ENCODE measurements around the gene LRRN2. TPM values are rescaled to one million over a fixed set of nuclear protein-coding genes. Genes with fewer than 3 reads are reported as not detected.

The LRRN2 gene
- total RNA-seq, 1 donor from 2014 or later = not detected

DNA sequence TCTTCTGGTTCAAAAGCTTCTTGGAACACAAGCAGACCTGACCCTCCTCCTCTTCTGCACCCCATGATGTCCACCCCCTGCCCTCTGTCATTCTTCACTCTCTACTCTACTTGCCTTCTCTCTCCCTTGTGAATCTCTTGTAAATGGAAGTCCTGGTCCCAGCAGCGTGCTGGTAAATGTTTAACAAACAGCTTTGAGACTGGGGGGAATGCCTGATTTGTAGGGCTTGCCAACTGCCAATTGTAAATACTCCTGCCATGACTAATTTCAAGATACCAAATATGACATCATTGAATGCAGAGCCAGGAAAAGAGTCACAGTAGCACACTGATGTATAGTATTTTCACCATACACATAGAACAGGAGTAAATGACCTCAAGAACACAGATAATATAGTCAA lies 40.9 kb upstream of the LRRN2 start:
- Mint-ChIP-seq H3K9me3 (no peaks in the 10 kb centered on the region), H3K27ac (no peak overlapping the region), H3K36me3 (ENCODE audit: low read depth) (no peaks in the 10 kb centered on the region), H3K4me1 (no peaks in the 10 kb centered on the region), H3K27me3 (peaks cover 25% of the 10 kb centered on the region), H3K4me3 (no peak overlapping the region)
- POLR2A ChIA-PET = no interaction called here
- DNase-seq (no peak), ATAC-seq (ENCODE audit: low read depth) (no peak)
- CTCF ChIA-PET = no interaction called here
- intact Hi-C loops (cut with micrococcal nuclease) = no loop called here
- TF ChIP-seq, protein P1, sequence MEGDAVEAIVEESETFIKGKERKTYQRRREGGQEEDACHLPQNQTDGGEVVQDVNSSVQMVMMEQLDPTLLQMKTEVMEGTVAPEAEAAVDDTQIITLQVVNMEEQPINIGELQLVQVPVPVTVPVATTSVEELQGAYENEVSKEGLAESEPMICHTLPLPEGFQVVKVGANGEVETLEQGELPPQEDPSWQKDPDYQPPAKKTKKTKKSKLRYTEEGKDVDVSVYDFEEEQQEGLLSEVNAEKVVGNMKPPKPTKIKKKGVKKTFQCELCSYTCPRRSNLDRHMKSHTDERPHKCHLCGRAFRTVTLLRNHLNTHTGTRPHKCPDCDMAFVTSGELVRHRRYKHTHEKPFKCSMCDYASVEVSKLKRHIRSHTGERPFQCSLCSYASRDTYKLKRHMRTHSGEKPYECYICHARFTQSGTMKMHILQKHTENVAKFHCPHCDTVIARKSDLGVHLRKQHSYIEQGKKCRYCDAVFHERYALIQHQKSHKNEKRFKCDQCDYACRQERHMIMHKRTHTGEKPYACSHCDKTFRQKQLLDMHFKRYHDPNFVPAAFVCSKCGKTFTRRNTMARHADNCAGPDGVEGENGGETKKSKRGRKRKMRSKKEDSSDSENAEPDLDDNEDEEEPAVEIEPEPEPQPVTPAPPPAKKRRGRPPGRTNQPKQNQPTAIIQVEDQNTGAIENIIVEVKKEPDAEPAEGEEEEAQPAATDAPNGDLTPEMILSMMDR (IDR thresholded peaks at IDR 0.05) = no peak

DNA sequence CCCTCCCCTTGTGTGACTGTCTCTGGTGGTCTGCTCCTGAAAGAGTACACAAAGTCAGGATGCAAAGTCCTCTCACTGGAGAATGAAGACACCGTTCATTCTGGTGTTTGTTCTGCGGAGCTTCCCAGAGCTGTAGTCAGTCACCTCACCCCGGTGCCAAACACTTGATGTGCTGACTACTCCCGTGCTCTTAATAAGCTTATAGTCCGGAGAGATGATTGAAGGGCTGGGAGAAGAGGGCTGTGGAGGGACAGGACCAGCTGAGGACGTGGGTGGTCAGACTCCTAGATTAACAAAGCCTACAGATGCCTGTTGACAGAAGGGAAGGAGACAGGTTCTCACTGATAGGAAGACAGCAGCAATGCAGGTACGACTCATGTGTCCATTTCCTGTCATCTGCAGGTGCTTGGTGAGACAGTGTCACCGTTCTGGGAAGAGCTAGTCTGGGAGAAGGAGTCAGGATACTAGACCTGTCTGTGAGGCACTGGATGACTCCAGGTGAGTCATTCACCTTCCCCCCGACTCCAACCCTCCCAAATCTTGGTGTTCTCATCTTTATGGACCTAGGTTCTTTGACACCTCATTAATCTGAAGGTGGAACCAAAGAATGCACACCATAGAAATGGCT lies 40.4 kb upstream of the LRRN2 start:
- no peaks in the 10 kb centered on the region for H3K9me3 Mint-ChIP-seq
- ATAC-seq (ENCODE audit: low read depth) = no peak
- H3K4me1 Mint-ChIP-seq = no peaks in the 10 kb centered on the region
- CTCF ChIA-PET = no interaction called here
- peaks cover 22% of the 10 kb centered on the region for H3K27me3 Mint-ChIP-seq
- H3K36me3 Mint-ChIP-seq (ENCODE audit: low read depth) = no peaks in the 10 kb centered on the region
- TF ChIP-seq, protein P1 (IDR thresholded peaks at IDR 0.05) = no peak
- DNase-seq = no peak
- POLR2A ChIA-PET = no interaction called here
- H3K4me3 Mint-ChIP-seq = no peak overlapping the region
- H3K27ac Mint-ChIP-seq = no peak overlapping the region
- intact Hi-C loops (cut with micrococcal nuclease) = no loop called here

DNA sequence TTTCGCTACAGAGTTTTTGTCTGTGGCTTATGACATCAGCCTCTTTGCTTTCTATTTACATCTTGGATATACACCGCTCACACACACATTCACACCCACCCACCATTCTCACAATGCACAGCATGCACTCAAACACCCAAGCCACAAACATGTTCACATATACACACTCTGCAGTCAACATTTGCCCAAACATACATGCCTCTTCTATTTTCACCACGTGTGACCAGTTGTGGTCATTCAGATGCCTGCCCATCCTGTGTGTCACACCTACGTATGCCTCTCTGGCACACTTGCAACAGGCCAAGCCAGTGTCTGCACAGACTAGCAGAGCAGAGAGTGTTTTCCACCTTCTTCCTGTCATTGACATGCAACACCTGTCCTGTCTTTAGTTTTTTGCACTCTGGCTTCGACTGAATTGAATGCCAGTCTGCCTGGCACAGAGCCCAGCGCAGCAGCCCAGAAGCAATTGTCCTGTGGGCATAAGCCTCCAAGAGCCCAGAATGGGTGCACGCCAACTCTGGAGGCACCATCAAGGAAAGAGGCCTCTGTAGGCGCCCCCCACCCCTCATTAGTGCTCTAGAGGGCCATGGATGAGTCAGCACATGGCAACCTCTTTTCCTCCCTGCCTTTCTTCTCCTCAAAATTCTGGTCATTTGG lies 37.7 kb upstream of the LRRN2 start:
- Mint-ChIP-seq H3K9me3 (no peaks in the 10 kb centered on the region), H3K36me3 (ENCODE audit: low read depth) (no peaks in the 10 kb centered on the region), H3K4me3 (no peak overlapping the region), H3K27ac (no peak overlapping the region), H3K27me3 (peaks cover 8% of the 10 kb centered on the region), H3K4me1 (no peaks in the 10 kb centered on the region)
- POLR2A ChIA-PET = no interaction called here
- TF ChIP-seq, protein P1 (IDR thresholded peaks at IDR 0.05) = no peak
- CTCF ChIA-PET = no interaction called here
- intact Hi-C loops (cut with micrococcal nuclease) = no loop called here
- DNase-seq = no peak
- ATAC-seq (ENCODE audit: low read depth) = no peak

DNA sequence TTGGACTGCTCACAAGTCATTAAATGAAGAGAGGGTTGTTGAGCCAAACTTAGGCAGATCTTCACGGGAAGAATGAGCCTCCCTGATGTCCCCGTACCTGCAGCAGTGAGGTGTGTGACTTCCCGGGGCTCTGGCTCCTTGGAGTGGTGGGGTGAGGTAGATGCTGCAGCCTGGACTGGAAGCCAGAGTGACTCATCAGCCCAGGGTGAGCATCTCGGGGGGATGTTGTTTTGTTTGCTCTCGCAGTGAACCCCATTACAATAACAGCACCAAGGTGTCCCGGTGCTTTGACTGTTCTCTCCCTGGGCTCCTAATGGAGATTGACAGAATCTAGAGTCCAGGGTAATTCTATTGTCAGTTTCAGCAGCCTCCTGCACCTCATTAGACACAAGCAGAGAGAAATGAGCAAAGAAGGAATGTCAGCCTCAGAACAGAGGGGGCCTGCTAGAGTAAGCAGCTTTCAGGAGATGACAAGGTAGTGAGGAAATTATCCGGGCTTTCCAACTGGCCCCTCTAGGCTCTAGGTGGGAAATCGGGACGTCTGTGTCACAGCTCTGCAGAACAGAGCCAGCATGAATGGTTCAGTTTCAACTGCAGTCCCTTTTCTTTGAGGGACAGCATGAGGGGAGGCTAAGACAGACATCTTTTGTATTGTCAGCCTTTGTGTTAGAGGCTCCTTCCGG lies 36.0 kb upstream of the LRRN2 start:
- intact Hi-C loops (cut with micrococcal nuclease) = no loop called here
- DNase-seq (no peak), ATAC-seq (ENCODE audit: low read depth) (no peak)
- H3K9me3 Mint-ChIP-seq = no peaks in the 10 kb centered on the region
- CTCF ChIA-PET = no interaction called here
- POLR2A ChIA-PET = no interaction called here
- TF ChIP-seq, protein P1 (IDR thresholded peaks at IDR 0.05) = no peak
- H3K36me3 Mint-ChIP-seq (ENCODE audit: low read depth) = no peaks in the 10 kb centered on the region
- peaks cover 8% of the 10 kb centered on the region for H3K27me3 Mint-ChIP-seq
- H3K27ac Mint-ChIP-seq = no peak overlapping the region
- no peaks in the 10 kb centered on the region for H3K4me1 Mint-ChIP-seq
- H3K4me3 Mint-ChIP-seq = no peak overlapping the region

DNA sequence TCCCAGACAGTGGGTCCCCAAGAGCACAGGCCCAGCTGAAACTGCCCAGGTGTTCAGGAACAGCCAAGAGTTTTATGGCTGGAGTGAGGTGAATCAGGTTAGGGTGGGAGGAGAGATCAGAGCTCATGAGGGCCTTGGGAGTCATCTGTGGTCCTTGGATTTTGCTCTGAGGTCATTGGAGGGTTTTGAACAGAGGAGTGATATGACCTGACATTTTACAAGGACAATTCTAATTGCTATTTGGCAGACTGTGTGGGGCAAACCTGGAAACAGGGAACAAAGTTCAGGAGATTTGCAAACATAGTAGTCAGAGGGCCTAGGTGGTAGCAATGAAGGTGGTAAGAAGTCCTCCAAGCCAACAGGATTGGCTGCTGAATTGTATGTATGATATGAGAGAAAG lies 31.1 kb upstream of the LRRN2 start:
- Mint-ChIP-seq H3K27me3 (peaks cover 15% of the 10 kb centered on the region), H3K27ac (no peak overlapping the region), H3K4me1 (peaks cover 35% of the 10 kb centered on the region), H3K4me3 (no peak overlapping the region), H3K9me3 (no peaks in the 10 kb centered on the region), H3K36me3 (ENCODE audit: low read depth) (no peaks in the 10 kb centered on the region)
- POLR2A ChIA-PET = no interaction called here
- TF ChIP-seq, protein P1 (IDR thresholded peaks at IDR 0.05) = no peak
- DNase-seq (no peak), ATAC-seq (ENCODE audit: low read depth) (no peak)
- CTCF ChIA-PET = no interaction called here
- intact Hi-C loops (cut with micrococcal nuclease) = no loop called here
